8988T (cell line): Measurements from ENCODE around the gene CEP152.

Experiments
- DNase-seq: peaks from one replicate; pipeline ENCODE4 v3.0.0; 2011

Gene CEP152

GRCh38 chr15:48761393-48762158, 49.3 kb downstream of the CEP152 start:
- DNase-seq = no peak

GRCh38 chr15:48759921-48760320, 50.9 kb downstream of the CEP152 start:
- no peak for DNase-seq

- DNase-seq = no peak
Measured at GRCh38 chr15:48757661-48758060, 53.2 kb downstream of the CEP152 start.

GRCh38 chr15:48754011-48754410, 56.9 kb downstream of the CEP152 start:
- no peak for DNase-seq

- no peak for DNase-seq
Measured at GRCh38 chr15:48751595-48751994, 59.3 kb downstream of the CEP152 start.

GRCh38 chr15:48748535-48748934, 62.3 kb downstream of the CEP152 start:
- no peak for DNase-seq

- DNase-seq = no peak
Measured at GRCh38 chr15:48733615-48734014, 77.3 kb downstream of the CEP152 start.

GRCh38 chr15:48730506-48730905, 80.4 kb downstream of the CEP152 start:
- DNase-seq = no peak

GRCh38 chr15:48723969-48724368, 86.9 kb downstream of the CEP152 start:
- DNase-seq = no peak

GRCh38 chr15:48722764-48723661, 87.9 kb downstream of the CEP152 start:
- DNase-seq = no peak

- DNase-seq = no peak
Measured at GRCh38 chr15:48721061-48721810, 89.6 kb downstream of the CEP152 start.

GRCh38 chr15:48720646-48721045, 90.2 kb downstream of the CEP152 start:
- DNase-seq = no peak

- DNase-seq = no peak
Measured at GRCh38 chr15:48719668-48720067, 91.2 kb downstream of the CEP152 start.

- no peak for DNase-seq
Measured at GRCh38 chr15:48718646-48719045, 92.2 kb downstream of the CEP152 start.

- DNase-seq = no peak
Measured at GRCh38 chr15:48717458-48717857, 93.4 kb downstream of the CEP152 start.

GRCh38 chr15:48712546-48712945, 98.3 kb downstream of the CEP152 start:
- no peak for DNase-seq

GRCh38 chr15:48710952-48711495, 99.8 kb downstream of the CEP152 start:
- no peak for DNase-seq

- no peak for DNase-seq
Measured at GRCh38 chr15:48708641-48709040, 102.2 kb downstream of the CEP152 start.

GRCh38 chr15:48705381-48705780, 105.5 kb downstream of the CEP152 start:
- no peak for DNase-seq

- DNase-seq = no peak
Measured at GRCh38 chr15:48703544-48703943, 107.3 kb downstream of the CEP152 start.

- no peak for DNase-seq
Measured at GRCh38 chr15:48702569-48703236, 108.2 kb downstream of the CEP152 start.

GRCh38 chr15:48696627-48697312, 114.1 kb downstream of the CEP152 start:
- no peak for DNase-seq
